Mammary epithelial cell (primary cell): ENCODE results near the gene KDM4C.

Experiments used
- EZH2 ChIP-seq: IDR thresholded peaks from 2 replicates; pipeline ENCODE4 v1.6.1; 2012; ENCODE audit warnings: low read length, inconsistent platforms, borderline replicate concordance
- TF ChIP-seq, protein P1 (sequence below), 2 donors: IDR thresholded peaks in 1 of 2; conservative IDR thresholded peaks in 1 of 2; 2 replicates each; pipeline ENCODE4 v1.5.1; 2011 to 2012; ENCODE audit warnings: inconsistent platforms in 2 of 2, low read length in 2 of 2, mild to moderate bottlenecking in 2 of 2, control low read depth in 1 of 2, low read depth in 1 of 2; ENCODE audit not compliant: insufficient read depth in 1 of 2; ENCODE audit errors: extremely low read depth in 1 of 2

DNA sequence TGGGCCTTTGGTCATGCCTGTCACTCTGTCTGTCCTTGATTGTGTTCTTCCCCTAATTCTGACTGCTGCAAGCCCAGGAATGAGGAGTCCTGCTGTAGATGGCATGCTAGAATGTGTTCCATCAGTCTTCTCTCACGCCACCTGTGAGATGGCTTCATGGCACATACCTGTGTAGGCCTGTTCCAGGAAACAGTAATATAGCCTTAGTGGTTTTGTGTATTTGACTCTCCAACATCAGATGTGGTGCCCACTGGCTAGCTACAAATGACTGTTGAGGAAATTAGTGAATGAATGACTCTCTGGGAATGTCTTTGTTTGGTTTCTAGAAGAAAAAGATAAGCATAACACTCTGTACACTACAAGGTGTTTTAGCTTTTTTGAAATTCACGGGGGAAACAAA, 367.5 kb downstream of the KDM4C start:
- TF ChIP-seq, protein P1, sequence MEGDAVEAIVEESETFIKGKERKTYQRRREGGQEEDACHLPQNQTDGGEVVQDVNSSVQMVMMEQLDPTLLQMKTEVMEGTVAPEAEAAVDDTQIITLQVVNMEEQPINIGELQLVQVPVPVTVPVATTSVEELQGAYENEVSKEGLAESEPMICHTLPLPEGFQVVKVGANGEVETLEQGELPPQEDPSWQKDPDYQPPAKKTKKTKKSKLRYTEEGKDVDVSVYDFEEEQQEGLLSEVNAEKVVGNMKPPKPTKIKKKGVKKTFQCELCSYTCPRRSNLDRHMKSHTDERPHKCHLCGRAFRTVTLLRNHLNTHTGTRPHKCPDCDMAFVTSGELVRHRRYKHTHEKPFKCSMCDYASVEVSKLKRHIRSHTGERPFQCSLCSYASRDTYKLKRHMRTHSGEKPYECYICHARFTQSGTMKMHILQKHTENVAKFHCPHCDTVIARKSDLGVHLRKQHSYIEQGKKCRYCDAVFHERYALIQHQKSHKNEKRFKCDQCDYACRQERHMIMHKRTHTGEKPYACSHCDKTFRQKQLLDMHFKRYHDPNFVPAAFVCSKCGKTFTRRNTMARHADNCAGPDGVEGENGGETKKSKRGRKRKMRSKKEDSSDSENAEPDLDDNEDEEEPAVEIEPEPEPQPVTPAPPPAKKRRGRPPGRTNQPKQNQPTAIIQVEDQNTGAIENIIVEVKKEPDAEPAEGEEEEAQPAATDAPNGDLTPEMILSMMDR (conservative IDR thresholded peaks at IDR 0.05 in 1 of 2, IDR thresholded peaks at IDR 0.05 in 1 of 2; ENCODE audit: extremely low read depth in 1 of 2, insufficient read depth in 1 of 2, low read depth in 1 of 2, low read length in 2 of 2), result no peak
- no peak for TF ChIP-seq EZH2
